ENCODE results near the gene PSMD5.

PSMD5 gene

DNA sequence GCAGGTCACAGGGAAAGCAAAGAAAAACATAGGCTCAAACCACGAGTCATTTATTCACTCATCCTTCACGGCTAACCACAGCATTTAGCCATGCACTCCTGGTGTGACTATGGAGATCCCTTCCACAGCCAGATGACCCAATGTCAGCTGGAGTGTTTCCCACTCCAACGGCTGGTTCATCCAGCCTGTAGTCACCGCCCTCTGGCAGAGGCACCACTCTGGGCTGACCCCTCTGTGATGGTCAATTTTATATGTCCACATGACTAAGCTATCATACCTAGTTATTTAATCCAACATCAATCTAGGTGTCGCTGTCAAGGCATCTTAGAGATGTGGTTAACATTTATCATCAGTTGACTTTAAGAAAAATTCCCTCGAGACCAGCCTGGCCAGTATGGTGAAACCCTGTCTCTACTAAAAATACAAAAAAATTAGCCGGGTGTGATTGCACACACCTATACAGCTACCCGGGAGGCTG lies 43.8 kb upstream of the PSMD5 start:
- no peaks in the 10 kb centered on the region for H3K79me2 ChIP-seq (ENCODE audit: insufficient read depth, low read length)
- H3K9ac ChIP-seq (ENCODE audit: low read length) = no peak overlapping the region
- H3F3A ChIP-seq (ENCODE audit: insufficient read depth) = peaks cover 7% of the 10 kb centered on the region; the same call in 1 of the 2 replicates
- H3K9me2 ChIP-seq (replicated peaks; ENCODE audit: insufficient read depth, low read length) = no peaks in the 10 kb centered on the region
- no peak overlapping the region for H3K4me3 ChIP-seq (ENCODE audit: insufficient read depth, low read length, poor library complexity, severe bottlenecking)
- H3K4me2 ChIP-seq (ENCODE audit: low read depth, low read length, poor library complexity, severe bottlenecking) = no peak overlapping the region
- H3K9me3 ChIP-seq (ENCODE audit: insufficient read depth, low read length) = no peaks in the 10 kb centered on the region
- no peaks in the 10 kb centered on the region for H3K36me3 ChIP-seq (ENCODE audit: low read length)
- no peaks in the 10 kb centered on the region for H3K27me3 ChIP-seq (ENCODE audit: low read length)
- H3K27ac ChIP-seq (ENCODE audit: low read depth, low read length) = no peak overlapping the region
- H2AFZ ChIP-seq (ENCODE audit: low read depth, low read length, severe bottlenecking) = no peak overlapping the region
- TF ChIP-seq, protein P1, sequence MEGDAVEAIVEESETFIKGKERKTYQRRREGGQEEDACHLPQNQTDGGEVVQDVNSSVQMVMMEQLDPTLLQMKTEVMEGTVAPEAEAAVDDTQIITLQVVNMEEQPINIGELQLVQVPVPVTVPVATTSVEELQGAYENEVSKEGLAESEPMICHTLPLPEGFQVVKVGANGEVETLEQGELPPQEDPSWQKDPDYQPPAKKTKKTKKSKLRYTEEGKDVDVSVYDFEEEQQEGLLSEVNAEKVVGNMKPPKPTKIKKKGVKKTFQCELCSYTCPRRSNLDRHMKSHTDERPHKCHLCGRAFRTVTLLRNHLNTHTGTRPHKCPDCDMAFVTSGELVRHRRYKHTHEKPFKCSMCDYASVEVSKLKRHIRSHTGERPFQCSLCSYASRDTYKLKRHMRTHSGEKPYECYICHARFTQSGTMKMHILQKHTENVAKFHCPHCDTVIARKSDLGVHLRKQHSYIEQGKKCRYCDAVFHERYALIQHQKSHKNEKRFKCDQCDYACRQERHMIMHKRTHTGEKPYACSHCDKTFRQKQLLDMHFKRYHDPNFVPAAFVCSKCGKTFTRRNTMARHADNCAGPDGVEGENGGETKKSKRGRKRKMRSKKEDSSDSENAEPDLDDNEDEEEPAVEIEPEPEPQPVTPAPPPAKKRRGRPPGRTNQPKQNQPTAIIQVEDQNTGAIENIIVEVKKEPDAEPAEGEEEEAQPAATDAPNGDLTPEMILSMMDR (IDR thresholded peaks at IDR 0.05; ENCODE audit: insufficient read depth, low read length, poor library complexity, severe bottlenecking) = no peak
- no peak for TF ChIP-seq EZH2phosphoT487 (conservative IDR thresholded peaks at IDR 0.05; ENCODE audit: low read length)
- no peaks in the 10 kb centered on the region for H4K20me1 ChIP-seq (ENCODE audit: low read depth, low read length)

DNA sequence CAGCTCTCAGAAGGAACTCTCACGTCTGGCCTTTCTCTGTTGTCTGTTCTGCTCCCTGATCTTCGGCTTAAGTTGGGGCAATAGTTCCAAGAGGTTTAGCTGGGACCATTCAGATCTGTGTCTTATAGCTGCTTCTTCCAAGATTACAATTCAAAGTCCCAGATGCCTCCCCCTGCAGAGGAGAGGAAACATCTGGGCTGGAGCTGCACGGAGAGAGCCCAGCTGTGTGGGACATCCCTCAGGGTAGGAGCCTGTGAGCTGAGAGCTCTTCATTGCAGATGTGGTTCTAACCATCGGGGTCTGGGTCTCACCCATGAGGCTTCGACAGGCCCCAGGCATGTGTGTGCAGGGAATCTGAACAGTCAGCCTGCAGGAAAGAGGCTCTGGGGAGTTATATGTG lies 43.2 kb upstream of the PSMD5 start:
- H3K9ac ChIP-seq (ENCODE audit: low read length) = no peak overlapping the region
- H3K4me3 ChIP-seq (ENCODE audit: insufficient read depth, low read length, poor library complexity, severe bottlenecking) = no peak overlapping the region
- no peaks in the 10 kb centered on the region for H3K9me2 ChIP-seq (replicated peaks; ENCODE audit: insufficient read depth, low read length)
- no peaks in the 10 kb centered on the region for H4K20me1 ChIP-seq (ENCODE audit: low read depth, low read length)
- no peaks in the 10 kb centered on the region for H3K36me3 ChIP-seq (ENCODE audit: low read length)
- TF ChIP-seq, protein P1 (IDR thresholded peaks at IDR 0.05; ENCODE audit: insufficient read depth, low read length, poor library complexity, severe bottlenecking) = no peak
- TF ChIP-seq EZH2phosphoT487 (conservative IDR thresholded peaks at IDR 0.05; ENCODE audit: low read length) = no peak
- H3K9me3 ChIP-seq (ENCODE audit: insufficient read depth, low read length) = no peaks in the 10 kb centered on the region
- no peak overlapping the region for H3K4me2 ChIP-seq (ENCODE audit: low read depth, low read length, poor library complexity, severe bottlenecking)
- no peak overlapping the region for H3K27ac ChIP-seq (ENCODE audit: low read depth, low read length)
- no peaks in the 10 kb centered on the region for H3K27me3 ChIP-seq (ENCODE audit: low read length)
- peaks cover 6% of the 10 kb centered on the region; the same call in 1 of the 2 replicates for H3F3A ChIP-seq (ENCODE audit: insufficient read depth)
- H2AFZ ChIP-seq (ENCODE audit: low read depth, low read length, severe bottlenecking) = no peak overlapping the region
- no peaks in the 10 kb centered on the region for H3K79me2 ChIP-seq (ENCODE audit: insufficient read depth, low read length)

DNA sequence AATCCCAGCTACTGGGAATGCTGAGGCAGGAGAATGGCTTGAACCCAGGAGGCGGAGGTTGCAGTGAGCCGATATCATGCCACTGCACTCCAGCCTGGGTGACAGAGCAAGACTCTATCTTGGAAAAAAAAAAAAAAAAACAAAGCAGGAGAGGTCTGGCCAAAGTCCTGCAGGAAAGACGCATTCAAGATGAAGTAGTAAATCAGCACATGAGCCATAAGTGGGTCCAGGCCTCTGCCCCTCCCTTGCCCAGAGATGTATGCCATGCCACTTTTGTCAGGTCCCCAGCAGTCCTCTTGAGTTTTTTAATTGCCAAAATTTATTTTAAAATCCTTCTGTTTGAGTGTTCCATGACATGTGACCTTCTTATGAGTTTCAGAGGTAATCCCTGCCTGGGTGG lies 42.7 kb upstream of the PSMD5 start:
- H3K4me2 ChIP-seq (ENCODE audit: low read depth, low read length, poor library complexity, severe bottlenecking) = no peak overlapping the region
- TF ChIP-seq EZH2phosphoT487 (conservative IDR thresholded peaks at IDR 0.05; ENCODE audit: low read length) = no peak
- TF ChIP-seq, protein P1 (IDR thresholded peaks at IDR 0.05; ENCODE audit: insufficient read depth, low read length, poor library complexity, severe bottlenecking) = no peak
- peaks cover 6% of the 10 kb centered on the region; the same call in 1 of the 2 replicates for H3F3A ChIP-seq (ENCODE audit: insufficient read depth)
- no peaks in the 10 kb centered on the region for H3K79me2 ChIP-seq (ENCODE audit: insufficient read depth, low read length)
- H3K9ac ChIP-seq (ENCODE audit: low read length) = no peak overlapping the region
- no peaks in the 10 kb centered on the region for H3K27me3 ChIP-seq (ENCODE audit: low read length)
- H3K36me3 ChIP-seq (ENCODE audit: low read length) = no peaks in the 10 kb centered on the region
- H4K20me1 ChIP-seq (ENCODE audit: low read depth, low read length) = no peaks in the 10 kb centered on the region
- H3K9me2 ChIP-seq (replicated peaks; ENCODE audit: insufficient read depth, low read length) = no peaks in the 10 kb centered on the region
- H3K27ac ChIP-seq (ENCODE audit: low read depth, low read length) = no peak overlapping the region
- H3K4me3 ChIP-seq (ENCODE audit: insufficient read depth, low read length, poor library complexity, severe bottlenecking) = no peak overlapping the region
- H2AFZ ChIP-seq (ENCODE audit: low read depth, low read length, severe bottlenecking) = no peak overlapping the region
- H3K9me3 ChIP-seq (ENCODE audit: insufficient read depth, low read length) = no peaks in the 10 kb centered on the region

All from SU-DHL-6 (cell line).